HG02571 (cell line): Measurements from ENCODE around the gene GNAQ.

Experiments used
- ATAC-seq: cut with Tn5 transposase; IDR thresholded peaks from one replicate; pipeline ENCODE4 v1.9.1; 2021; ENCODE audit warnings: mild to moderate bottlenecking, moderate library complexity; ENCODE audit not compliant: unreplicated experiment

GNAQ gene

DNA sequence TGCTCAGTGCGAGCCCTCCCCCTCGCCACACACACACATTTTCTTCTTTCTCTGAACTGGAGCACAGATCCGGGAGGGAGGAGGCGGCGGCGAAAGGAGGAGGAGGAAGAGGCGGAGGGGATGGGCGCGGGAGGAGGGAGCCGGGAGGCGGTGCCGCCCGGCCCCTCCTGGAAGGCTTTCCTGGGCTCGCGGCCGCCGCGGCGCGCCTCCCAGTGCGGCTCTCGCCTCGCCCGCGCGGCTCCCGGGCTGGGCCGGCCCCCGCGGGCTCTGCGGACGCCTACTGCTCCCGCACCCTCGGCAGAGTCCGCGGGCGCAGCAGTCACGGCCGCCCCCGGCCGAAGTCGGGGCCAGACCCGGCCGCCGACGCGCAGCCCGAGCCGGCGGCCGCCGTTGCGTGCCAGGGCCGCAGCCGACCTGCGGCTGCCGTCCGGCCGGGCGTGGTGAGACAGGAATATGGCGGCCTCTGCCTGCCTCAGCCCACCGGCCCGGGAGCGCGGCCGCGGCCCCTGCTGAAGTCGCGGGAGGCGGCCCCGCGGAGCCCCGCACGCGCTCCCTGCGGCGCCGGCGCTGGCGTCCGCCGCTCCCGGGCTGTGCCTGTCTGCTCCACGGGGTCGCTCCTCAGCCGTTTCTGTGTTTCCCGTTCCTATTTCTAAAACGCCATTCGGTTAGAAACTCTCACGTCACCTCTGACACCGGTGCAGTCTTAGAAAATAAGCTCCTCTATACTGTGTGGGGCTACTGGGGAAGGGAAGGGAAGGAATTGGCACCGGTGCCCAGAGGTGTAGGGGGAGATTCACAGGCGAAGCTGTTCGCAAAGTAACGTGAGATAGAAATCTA is 500 bp upstream of the GNAQ start:
- no peak for ATAC-seq

DNA sequence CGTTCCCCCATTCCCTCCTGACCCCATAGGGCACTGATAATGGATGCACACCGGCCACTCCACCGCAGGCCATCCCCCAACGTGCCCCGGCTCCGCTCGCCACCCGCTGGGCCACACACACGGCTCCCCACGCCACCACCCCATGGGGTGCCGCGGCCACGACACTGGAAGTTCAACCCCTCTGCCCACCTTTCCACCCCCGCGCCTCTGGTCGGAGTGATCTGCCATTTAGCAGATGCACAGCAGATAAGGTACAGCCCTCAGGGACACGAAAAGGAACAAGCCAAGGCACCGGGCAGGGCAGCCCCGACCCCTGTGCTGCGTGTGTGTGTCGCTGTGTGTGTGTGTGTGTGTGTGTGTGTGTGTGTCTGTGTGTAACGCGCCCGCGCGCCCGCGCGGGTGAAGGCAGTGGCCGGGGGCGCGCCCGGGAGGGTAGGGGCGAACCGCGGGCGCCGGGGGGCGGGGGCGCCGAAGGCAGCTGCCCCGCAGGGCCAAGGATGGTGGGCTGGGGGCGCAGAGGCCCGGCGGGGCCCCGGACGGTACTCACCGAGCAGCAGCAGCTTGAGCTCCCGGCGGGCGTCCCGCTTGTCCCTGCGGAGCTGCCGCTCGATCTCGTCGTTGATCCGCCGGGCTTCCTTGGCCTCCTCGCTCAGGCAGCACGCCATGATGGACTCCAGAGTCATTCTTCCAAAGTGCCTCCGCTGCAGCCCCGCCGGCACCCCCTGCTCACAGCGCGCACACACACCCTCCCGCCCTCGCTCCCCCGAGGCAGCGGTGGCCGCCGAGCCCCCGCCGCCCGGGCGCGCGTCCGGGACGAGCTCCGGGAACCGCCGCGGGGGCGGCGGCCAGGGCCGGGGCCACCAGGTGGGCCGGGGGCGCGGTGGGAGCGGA is 813 bp downstream of the GNAQ start:
- no peak for ATAC-seq

DNA sequence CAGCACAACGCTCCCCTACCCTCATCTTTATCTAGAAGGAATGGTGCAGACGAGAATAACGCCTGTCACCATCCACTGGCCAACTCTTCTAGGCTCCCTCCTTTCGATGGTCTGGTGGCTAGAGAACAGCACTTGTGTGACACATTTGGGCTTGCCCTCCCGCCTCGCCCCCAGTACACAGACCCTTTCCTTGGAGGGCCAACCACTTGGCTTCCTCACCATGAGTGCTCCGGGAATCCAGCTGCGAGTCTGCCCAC is 1.4 kb downstream of the GNAQ start:
- ATAC-seq = no peak

DNA sequence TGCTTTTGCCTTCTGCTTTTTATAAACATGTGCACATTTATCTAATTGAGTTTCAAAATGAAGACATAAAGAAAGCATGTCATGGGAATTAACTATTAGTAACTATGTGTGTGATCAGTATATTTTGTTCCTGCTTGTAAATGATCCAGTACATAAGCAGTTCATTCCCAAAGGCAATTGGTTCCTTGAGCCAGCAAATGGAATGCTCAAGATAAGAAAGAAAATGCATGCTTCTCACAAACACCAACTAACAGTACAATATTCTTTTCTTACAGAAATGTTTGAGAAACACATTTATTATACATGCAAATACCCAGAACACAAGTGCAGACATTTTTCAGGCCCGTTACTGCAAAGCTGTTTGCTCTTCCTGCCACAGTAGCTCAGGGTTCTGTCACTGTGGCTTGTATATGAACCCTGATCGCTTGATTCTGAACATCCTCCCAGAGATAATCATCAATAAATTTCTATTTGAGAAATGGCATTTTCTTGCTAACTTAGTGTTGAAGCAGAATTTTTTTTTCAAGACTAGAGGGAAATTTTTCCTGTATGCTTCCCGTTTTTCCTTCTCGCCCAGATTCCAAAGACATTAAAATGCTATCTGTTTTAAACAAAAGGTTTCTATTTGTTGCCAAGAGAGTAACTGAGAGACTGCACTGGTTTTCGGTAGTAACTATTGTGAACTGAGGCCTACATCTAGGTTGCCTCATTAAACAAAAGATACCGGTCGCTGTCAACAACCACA is 1.9 kb downstream of the GNAQ start:
- ATAC-seq = no peak

DNA sequence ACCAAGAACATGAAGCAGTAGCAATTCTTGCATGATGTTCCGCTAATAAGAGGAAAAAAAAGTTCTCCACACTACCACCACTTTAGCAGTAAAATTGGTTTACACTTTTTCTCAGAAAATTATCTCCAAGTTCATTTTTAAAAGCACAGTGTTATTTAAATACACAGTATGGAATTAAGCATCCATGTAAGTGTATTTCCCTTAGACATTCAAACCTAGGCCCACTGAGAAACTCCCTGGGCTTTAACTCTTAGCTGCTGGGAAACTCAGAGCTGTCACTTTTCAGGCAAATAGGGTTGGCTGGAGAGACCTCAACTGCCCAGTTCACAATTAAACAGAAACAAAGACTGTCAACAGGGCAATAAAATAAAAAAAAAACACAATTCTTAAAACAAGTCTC is 2.7 kb downstream of the GNAQ start:
- no peak for ATAC-seq

DNA sequence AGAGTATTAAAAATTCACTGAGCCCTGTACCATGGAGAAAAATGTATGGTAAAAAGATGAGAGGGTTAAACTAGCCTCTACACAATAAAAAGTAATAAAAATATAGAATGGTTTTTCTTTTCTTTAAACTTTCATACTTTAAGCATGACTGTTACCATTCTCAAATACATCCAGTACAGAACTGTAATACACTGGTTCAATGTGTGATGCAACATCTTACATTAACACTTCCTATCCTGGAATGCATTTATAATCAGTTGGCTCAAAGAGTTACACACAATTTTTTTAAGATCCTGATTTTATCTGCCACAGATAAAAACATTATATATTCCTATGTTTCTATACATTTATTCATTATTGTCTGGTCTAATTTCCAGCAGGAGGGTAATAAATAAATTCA is 4.7 kb downstream of the GNAQ start:
- ATAC-seq = no peak

DNA sequence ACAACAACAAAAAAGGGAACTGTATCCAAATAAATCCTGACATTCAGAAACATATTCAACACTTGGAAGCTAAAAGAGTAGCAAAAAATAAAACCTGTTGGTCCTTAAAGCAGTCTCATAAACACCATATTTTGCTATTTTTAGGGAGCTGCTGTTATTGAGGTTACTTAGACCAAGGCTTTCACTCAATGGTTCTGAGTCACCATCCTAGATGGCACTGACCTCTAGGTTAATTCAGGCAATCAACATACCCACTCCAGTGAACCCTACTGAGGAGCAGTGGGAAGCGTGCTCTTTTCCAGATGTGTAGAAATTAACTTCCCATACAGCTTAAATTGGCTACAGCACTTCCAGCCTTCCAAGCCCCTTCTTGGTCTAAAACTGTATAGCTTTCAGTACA is 5.2 kb downstream of the GNAQ start:
- no peak for ATAC-seq

DNA sequence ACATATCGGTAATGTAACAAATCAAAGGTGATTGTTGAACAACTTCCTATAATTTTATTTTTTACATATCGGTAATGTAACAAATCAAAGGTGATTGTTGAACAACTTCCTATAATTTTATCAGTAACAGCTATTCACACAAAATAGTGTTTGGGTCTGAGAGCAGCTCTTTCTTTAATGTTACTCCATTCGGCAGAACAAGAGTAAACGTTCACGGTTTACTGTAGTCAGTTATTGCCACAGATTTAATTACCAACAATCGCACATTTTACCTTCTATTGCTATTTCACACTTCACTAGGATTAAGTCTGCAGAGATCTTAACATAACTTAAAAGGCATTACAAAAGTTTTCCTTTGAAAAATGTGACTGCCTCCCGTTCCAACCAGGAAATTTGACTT is 6.4 kb downstream of the GNAQ start:
- ATAC-seq = no peak

DNA sequence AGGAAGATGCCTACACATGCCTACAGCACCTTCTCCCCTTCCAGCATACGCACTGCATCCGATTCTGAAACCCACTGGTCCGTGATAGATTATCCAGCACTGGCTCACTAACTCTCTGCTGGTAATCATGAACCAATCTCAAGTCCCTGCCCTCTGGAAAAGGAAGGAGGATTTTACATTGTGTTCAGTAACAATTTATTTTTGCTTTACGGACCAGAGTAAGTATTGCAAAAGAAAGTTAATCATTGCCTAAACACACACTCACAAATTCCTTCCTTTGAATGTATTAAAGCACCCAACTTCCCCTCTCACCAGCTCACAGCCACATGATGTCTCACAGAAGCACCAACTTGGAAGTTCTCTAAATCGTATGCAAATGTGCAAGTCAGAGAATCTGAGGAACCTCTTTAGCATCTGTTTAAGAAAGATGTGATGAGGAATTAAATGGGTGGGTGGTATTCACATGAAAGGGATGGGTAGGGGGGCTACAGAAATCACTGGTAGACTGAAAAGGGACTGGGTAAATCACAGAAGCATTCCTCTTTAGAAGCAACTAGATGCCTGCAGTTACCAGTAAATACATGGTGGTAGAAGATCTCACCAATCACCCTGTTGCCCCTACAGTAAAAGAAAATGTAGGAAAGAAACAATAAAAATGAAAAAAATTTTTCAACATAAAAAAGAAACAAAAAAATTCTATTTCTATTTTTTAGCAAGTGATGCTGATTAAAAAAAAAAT is 8.4 kb downstream of the GNAQ start:
- no peak for ATAC-seq

DNA sequence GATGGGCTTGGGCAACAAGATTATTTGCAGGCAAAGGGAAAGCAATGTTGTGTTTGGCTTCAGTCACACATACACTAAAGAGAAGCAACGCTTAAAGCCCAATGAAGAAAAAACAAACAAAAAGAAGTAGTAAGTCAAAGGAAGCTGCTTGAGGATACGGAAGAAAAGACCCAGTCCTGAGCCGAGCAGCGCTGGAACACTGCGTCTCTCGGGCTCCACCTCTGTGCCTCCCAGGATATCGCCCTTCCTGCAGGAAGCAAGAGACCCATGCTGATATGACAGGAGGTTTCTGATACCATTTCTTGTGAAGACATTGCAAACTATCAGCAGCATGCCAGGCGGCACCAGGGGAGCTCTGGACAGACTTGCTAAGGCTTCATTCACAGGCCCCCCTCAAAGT is 9.9 kb downstream of the GNAQ start:
- no peak for ATAC-seq

DNA sequence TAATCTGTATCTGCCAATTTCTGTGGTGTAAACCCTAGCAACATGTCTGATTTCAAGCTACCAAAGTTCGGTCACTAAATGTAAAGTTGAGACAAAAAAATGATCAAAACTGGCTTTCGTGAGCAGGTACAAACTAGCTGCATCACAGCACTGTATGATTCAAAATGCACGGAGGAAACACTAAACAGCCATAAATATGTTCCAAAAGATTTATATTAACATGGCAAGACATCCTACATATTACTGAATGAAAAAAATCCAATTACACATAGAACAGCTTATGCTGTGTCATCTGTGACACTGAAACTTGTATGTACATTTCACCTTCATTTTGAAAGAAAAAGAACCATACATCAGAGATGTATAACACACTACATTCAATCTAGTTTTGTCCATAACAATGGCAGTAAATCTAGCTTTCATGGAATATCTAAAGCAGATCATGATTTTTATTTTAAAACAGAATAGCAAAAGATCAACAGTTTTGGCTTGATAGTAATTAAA is 14.4 kb downstream of the GNAQ start:
- no peak for ATAC-seq

DNA sequence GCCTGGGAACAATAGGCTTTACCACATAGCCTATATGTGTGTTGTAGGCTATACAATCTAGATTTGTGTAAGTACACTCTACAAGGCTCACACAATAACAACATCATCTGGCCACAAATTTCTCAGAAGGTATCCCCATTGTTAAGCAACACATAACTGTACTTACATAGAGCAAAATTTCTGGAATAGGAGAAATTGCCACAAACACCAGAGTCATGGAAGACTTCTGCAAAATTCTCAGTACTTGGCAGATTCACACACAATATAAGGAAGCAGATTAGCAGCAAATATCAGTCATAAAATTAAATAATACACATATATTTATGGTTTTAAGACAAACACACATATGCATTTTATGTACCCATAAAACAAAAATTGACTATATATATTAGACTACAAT is 16.4 kb downstream of the GNAQ start:
- ATAC-seq = no peak

DNA sequence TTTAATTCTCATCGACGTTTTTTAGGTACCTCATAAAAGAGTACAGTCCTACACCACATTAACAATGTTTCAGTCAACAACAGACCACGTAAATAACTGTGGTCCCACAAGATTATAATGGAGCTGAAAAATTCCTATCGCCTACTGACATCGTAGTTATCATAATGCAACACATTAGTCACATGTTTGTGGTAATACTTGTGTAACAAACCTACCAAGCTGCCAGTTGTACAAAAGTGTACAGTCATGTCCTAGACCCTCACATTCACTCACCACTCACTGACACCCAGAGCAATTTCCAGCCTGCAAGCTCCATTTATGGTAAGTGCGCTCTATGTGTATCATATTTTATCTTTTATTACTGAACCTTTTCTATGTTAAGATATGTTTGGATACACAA is 16.8 kb downstream of the GNAQ start:
- ATAC-seq = no peak

DNA sequence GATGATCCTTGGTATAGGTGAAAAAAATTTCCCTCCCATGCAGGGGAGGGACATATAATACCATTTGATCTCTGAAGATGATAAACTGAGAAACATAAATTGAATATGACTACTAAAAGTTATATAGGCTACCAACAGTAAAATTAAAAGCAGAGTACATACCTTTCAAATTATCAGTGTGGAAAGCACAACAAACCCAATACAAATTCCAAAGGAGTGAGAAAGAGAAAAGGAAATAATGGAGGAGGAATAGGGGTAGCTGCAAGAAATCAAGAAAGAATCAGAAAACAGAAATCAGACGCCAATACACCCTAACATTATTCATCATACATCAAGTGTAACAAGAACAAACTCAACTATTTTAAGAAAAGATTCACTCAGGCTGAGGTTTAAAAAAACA is 17.7 kb downstream of the GNAQ start:
- no peak for ATAC-seq

DNA sequence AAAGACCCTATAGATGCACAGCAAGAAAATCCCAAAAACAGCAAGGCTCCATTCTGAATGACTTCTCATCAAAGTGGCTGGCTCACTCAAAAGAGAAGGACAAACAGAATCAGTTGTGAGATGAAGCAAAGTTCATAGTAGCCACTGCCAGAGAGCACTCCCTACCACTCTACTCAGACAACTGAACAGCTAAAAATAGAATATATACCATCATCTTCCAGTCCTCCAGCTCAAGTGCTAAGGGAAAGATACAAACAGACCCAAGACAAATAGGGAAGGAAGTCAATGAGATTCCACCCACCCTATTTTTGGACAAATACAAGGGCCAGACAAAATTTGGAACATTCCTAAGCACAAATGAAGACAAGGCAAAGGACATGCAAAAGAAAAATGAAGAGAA is 20.6 kb downstream of the GNAQ start:
- ATAC-seq = no peak

DNA sequence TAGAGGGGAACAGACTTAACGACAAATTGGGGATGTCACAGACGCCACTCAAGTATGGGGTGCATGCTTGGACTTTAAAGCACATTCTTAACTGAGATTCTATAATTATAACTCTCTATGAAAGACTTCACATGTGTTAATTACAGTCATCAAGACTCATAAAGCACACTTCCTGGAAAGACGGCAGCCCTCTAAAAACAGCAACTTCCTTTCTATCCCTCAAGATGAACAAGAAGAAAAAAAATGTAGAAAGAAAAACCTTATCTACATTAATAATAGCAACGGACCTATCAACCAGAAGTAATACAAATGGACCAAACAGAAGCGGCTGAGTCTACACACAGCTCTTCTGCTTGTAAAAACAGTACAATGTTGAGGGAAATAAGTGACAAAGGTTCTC is 21.2 kb downstream of the GNAQ start:
- no peak for ATAC-seq

DNA sequence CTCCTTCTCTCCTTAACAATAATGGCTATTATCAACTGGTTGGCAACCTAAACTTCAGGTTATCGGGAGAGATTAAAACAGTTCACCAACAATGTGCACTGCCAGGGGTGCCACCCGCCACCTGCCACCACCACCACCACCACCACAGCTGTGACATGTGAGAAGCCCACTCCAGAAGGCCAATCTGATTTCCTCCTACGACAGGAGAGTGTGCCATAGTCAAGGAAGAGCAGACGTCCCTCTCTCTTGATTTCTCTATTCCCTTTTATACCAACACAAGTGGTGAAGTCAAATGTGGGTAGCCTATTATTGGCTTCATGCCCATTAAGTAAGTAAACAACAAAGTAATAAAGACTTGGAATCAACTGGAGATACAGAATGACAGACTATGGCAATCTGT is 22.4 kb downstream of the GNAQ start:
- ATAC-seq = no peak

DNA sequence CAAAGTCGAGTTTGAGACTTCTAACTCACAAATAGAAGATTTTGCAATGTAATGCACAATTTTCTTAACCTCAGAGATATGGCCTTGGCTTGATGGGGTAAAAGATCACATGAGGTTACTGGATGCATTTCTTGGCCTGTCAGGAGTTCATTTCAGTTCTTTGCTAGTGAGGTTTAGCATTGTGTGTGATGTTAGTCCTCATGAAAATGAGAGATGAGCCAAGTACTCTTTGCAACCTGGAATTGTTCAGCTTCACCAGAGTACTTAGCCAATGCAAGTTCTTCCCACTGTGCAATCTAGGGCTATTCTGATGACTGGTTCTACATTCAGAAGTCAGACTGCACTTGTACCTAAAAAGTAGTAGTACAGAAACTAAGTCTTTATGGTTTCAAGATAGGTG is 24.9 kb downstream of the GNAQ start:
- no peak for ATAC-seq

DNA sequence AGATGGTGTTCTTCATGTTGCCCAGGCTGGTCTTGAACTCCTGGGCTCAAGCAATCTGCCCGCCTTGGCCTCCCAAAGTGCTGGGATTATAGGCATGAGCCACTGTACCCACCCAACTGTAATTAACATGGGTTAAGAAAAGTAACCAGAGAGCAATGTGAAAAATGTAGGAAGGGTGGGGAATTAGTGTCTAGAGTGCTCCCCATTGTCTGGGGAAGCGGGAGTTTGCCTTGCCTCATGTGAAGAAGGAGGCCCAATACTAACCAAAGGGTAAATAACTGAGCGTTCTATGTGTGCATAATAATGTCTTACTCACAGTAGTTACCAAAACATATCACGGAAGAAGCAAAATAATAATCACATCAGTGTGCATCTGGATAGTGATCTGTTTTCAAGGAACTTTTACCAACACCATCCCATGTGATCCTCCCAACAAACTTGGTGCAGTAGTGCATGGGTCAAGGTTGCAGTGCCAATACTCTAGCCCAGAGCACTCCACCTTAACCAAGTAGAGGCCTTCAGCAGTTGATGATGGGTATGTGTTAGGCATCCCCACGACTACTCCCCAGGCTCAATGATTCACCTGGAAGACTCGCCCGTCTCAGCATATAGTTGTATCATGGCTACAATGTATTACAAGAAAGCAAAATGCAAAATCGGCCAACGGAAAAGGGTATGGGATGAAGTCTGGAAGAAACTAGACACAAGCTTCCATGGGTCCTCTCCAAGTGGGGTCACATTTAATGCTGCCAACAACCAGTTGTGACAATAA is 26.2 kb downstream of the GNAQ start:
- ATAC-seq = no peak
